MCF 10A (cell line): Measurements from ENCODE around the gene TMEM40. TPM values are rescaled to one million over a fixed set of nuclear protein-coding genes. Genes with fewer than 3 reads are reported as not detected.
"Not testable (repeated sequence)": the region's sequence is repeated elsewhere in the genome, so short reads cannot be mapped to it uniquely, and the experiment has no call there.

Experiments used
- BruUV-seq: library from RNA; stranded (reverse); fragments of 400-500 nt; replicated peaks from 2 replicates; lab custom pipeline; 2021; lab: Mats Ljungman, UMichigan
- CTCF ChIA-PET: fragments of 300-600 bp; sonication (Branson Sonifier 250); formaldehyde crosslinking; extraction: SDS; loops from one replicate; lab custom pipeline; 2021; ENCODE audit warnings: antibody characterized with exemption, inconsistent platforms; lab: Yijun Ruan, JAX
- POLR2A ChIA-PET: fragments of 300-600, 350-650 bp; sonication (Branson Sonifier 250); formaldehyde crosslinking; extraction: SDS; loops from one replicate; lab custom pipeline; 2020; ENCODE audit warnings: antibody characterized with exemption, inconsistent platforms; lab: Yijun Ruan, JAX
- DNase-seq: peaks from one replicate; pipeline ENCODE4 v3.0.0-alpha.2; 2018; ENCODE audit not compliant: unreplicated experiment
- H3K27ac Mint-ChIP-seq: one replicate; pipeline ENCODE4 v1.8.0; 2022; ENCODE audit warnings: mild to moderate bottlenecking, low read depth, mixed read lengths; ENCODE audit not compliant: unreplicated experiment
- H3K27me3 Mint-ChIP-seq: one replicate; pipeline ENCODE4 v1.8.0; 2022; ENCODE audit warnings: mixed read lengths; ENCODE audit not compliant: insufficient read depth, unreplicated experiment
- H3K36me3 Mint-ChIP-seq: one replicate; pipeline ENCODE4 v1.8.0; 2022; ENCODE audit warnings: mild to moderate bottlenecking, moderate library complexity, mixed read lengths; ENCODE audit not compliant: insufficient read depth, unreplicated experiment
- H3K4me1 Mint-ChIP-seq: one replicate; pipeline ENCODE4 v1.8.0; 2022; ENCODE audit warnings: mixed read lengths; ENCODE audit not compliant: insufficient read depth, unreplicated experiment
- H3K4me3 Mint-ChIP-seq: one replicate; pipeline ENCODE4 v1.8.0; 2022; ENCODE audit warnings: mild to moderate bottlenecking, moderate library complexity, mixed read lengths; ENCODE audit not compliant: unreplicated experiment
- H3K9me3 Mint-ChIP-seq: one replicate; pipeline ENCODE4 v1.8.0; 2022; ENCODE audit warnings: mixed read lengths; ENCODE audit not compliant: unreplicated experiment
- intact Hi-C: fragments of 100-400 bp; cut with micrococcal nuclease; formaldehyde crosslinking; loops from 2 replicates; pipeline ENCODE4 v1.14.1; 2022
- total RNA-seq: library from RNA; stranded (reverse); gene quantifications from 2 replicates; pipeline ENCODE4 v1.2.3, GENCODE V29; 2022
- TF ChIP-seq, protein P1 (sequence below): fragments of 200-600 bp; IDR thresholded peaks from one replicate; pipeline ENCODE4 v1.8.0; 2022; ENCODE audit warnings: antibody characterized with exemption, mild to moderate bottlenecking; ENCODE audit not compliant: unreplicated experiment

Gene TMEM40
- total RNA-seq, 1 experiment from 2014 or later, result 58.4 TPM

DNA sequence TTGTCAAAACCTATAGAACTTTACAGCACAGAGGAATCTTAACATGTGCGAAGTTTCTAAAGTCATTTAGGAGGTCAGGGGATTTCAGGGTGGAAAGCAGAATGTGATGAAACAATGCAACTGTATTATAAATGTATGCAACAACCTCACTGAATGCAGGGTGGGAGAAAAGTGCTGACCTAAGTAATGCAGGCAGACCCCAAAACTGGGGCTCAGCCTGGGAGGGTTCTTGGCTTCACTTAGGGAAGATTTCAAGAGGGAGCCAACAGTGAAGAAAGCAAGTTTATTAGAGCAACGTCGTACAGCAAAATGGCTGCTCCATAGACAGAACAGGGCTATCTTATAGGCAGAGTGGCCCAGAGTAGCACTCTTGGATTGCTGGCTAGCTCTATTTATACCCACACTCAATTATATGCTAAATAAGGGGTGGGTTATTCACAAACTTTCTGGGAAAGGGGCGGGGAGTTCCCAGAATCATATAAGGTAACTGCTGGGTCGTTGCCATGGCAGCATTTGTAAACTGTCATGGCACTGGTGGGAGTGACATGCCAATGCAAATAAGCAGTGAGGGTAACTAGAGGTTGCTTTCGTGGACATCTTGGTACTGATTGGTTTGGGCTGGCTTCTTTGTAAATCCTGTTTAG, 23.2 kb upstream of the TMEM40 start:
- peaks cover 12% of the 10 kb centered on the region for H3K27me3 Mint-ChIP-seq

DNA sequence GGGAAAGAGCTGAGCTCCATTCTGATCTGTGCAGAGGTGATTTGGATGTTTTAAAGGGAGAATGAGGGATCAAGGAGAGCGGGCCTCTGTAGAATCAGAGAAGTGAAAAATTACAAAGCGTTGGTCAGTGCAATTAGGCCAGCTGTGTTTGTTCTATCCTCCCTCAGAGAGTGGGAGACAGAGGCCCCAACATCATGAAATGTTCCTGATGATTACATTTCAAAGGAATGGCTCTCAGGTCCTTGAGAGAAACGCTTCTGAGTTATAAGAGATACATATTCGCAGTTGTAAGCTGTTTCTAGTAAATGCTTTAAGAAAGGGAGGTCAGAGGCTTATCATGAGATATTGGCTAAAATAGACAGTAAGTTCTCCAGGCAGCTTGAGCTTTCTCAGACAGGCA, 21.7 kb upstream of the TMEM40 start:
- DNase-seq, result no peak
- H3K27me3 Mint-ChIP-seq, result no peaks in the 10 kb centered on the region
- intact Hi-C loops, result no loop called here
- TF ChIP-seq, protein P1, sequence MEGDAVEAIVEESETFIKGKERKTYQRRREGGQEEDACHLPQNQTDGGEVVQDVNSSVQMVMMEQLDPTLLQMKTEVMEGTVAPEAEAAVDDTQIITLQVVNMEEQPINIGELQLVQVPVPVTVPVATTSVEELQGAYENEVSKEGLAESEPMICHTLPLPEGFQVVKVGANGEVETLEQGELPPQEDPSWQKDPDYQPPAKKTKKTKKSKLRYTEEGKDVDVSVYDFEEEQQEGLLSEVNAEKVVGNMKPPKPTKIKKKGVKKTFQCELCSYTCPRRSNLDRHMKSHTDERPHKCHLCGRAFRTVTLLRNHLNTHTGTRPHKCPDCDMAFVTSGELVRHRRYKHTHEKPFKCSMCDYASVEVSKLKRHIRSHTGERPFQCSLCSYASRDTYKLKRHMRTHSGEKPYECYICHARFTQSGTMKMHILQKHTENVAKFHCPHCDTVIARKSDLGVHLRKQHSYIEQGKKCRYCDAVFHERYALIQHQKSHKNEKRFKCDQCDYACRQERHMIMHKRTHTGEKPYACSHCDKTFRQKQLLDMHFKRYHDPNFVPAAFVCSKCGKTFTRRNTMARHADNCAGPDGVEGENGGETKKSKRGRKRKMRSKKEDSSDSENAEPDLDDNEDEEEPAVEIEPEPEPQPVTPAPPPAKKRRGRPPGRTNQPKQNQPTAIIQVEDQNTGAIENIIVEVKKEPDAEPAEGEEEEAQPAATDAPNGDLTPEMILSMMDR, result no peak
- no peak overlapping the region for H3K27ac Mint-ChIP-seq
- no TSS peak for BruUV-seq
- ChIA-PET POLR2A (interaction anchor here (0.7 kb wide), 1 partner anchor 15 kb away, joined by 3 read pairs; no protein-coding TSS in a partner anchor), CTCF (interaction anchor here (0.5 to 1.0 kb wide), 4 partner anchors 17 to 230 kb away, joined by 3 to 4 read pairs (median 3); no protein-coding TSS in a partner anchor)
- H3K4me1 Mint-ChIP-seq, result no peaks in the 10 kb centered on the region
- no peak overlapping the region for H3K4me3 Mint-ChIP-seq
- H3K9me3 Mint-ChIP-seq, result no peaks in the 10 kb centered on the region
- H3K36me3 Mint-ChIP-seq, result no peaks in the 10 kb centered on the region

More for the DNA sequence above, 23.2 kb upstream of the TMEM40 start:
- intact Hi-C loops, result no loop called here
- BruUV-seq, result no TSS peak
- Mint-ChIP-seq H3K9me3 (no peaks in the 10 kb centered on the region), H3K27ac (no peak overlapping the region), H3K4me3 (no peak overlapping the region), H3K4me1 (no peaks in the 10 kb centered on the region), H3K36me3 (no peaks in the 10 kb centered on the region)
- DNase-seq, result peak; percentile 37
- ChIA-PET POLR2A (interaction anchor here (1.8 kb wide), 1 partner anchor 58 kb away, joined by 4 read pairs; the partner anchor contains the start of gene RPL32), CTCF (no interaction called here)
- TF ChIP-seq, protein P1, result no peak

DNA sequence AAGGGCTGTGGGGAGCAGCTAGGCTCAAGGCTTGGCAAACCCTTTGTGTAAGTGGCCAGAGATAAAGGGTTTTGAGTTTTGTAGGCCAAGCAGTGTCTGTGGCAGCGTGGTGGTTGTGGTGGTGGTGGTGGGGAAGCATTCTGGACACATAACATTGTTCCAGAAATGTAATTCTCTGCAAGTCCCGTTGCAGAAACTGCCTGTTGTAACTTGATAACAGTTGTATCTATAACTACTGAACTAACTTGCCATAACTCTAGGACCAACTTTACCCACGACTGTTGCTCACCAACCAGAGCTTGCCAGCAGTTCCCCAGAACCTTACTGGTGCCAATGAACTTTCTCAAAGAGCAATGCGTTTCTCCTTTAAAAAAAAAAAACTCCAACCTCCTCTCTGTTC, 18.1 kb upstream of the TMEM40 start:
- Mint-ChIP-seq H3K4me1 (no peaks in the 10 kb centered on the region), H3K9me3 (no peaks in the 10 kb centered on the region), H3K27me3 (no peaks in the 10 kb centered on the region), H3K4me3 (no peak overlapping the region), H3K27ac (no peak overlapping the region), H3K36me3 (no peaks in the 10 kb centered on the region)
- DNase-seq, result no peak
- intact Hi-C loops, result no loop called here
- TF ChIP-seq, protein P1, result no peak
- ChIA-PET POLR2A (no interaction called here), CTCF (interaction anchor here (1.4 kb wide), 1 partner anchor 10 kb away, joined by 6 read pairs; no protein-coding TSS in a partner anchor)
- BruUV-seq, result no TSS peak

DNA sequence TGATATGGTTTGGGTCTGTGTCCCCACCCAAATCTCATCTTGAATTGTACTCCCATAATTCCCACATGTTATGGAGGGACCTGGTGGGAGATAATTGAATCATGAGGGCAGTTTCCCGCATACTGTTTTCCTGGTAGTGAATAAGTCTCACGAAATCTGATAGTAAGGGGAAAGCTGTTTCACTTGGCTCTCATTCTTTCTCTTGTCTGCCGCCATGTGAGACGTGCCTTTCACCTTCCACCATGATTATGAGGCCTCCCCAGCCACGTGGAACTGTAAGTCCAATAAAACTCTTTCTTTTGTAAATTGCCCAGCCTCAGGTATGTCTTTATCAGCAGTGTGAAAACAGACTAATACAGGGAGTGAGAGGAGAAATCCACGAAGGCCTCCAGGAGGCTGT, 16.9 kb upstream of the TMEM40 start:
- DNase-seq, H3K27ac Mint-ChIP-seq, H3K4me3 Mint-ChIP-seq, H3K4me1 Mint-ChIP-seq, BruUV-seq, H3K36me3 Mint-ChIP-seq, H3K9me3 Mint-ChIP-seq, intact Hi-C loops, H3K27me3 Mint-ChIP-seq: not testable (repeated sequence)
- CTCF ChIA-PET, result interaction anchor here (0.6 kb wide), 1 partner anchor 213 kb away, joined by 3 read pairs; no protein-coding TSS in a partner anchor
- POLR2A ChIA-PET, result interaction anchor here (0.5 to 2.0 kb wide), 2 partner anchors 11 to 65 kb away, joined by 3 to 11 read pairs; partner anchors contain the start of gene RPL32
